Lung microvascular endothelial cell (primary cell): Measurements from ENCODE around the gene TMEM41B. TPM values are rescaled to one million over a fixed set of nuclear protein-coding genes. Genes with fewer than 3 reads are reported as not detected.
"Not testable (repeated sequence)": the region's sequence is repeated elsewhere in the genome, so short reads cannot be mapped to it uniquely, and the experiment has no call there.

Experiments
- DNase-seq, 2 donors: peaks; one replicate each; pipeline versions ENCODE4 v3.0.0 to v3.0.0-alpha.2; 2010; ENCODE audit warnings: low read depth in 2 of 2
- total RNA-seq: library from RNA; depleted of rRNA; stranded (reverse); fragments of >200 nt; gene quantifications from 2 replicates; pipeline ENCODE4 v1.2.1, GENCODE V29; 2014

The TMEM41B gene
- total RNA-seq, 1 donor from 2014 or later: 49.0 TPM

DNA sequence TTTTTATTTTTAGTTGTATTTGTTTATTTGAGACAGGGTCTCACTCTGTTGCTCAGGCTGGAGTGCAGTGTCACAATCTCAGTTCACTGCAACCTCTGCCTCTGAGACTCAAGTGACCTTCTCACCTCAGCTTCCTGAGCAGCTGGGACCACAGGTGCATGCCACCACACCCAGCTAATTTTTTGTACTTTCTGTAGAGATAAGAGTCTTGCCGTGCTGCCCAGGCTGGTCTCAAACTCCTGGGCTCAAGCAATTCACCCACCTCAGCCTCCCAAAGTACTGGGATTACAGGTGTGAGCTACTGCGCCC lies 53.6 kb downstream of the TMEM41B start:
- DNase-seq: peak in 1 of 2 donors; percentile 25

DNA sequence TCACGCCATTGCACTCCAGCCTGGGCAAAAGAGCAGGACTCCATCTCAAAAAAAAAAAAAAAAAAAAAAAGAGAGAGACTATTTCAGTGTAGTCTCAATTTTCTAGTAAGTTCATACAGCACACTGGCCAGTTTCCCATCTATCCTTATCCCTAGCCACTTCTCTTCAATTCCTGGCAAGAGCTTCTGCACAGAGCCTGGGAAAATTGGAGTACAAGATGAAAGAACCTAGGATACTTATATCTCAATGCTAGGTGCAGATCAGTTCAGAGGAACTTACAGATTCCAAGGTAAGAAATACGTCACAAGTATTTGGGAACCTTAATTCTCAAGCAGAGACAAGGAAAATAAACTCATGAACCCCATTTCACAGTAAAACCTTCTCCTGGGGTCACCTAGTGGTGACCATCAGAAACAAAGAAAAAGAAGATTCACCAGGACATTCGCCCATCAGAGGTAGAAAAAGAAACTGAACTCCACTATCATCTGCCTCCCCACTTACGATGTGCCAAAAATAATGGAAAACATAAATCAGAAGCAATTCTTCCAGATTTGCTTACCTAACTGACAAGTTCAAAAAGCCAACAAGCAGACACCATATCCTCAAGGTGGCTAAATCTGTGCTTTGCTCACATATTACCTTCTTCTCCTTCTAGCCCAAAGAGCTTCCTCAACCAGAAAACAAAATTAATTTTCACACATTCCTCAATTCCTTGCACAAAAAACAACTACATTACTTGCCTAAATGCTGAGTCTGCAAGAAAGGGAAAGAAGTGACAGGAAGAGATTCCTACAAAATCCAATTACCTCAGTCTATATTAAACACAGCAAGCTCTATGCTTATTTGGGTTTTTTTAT lies 54.2 kb downstream of the TMEM41B start:
- peak; percentile 5 to 40 for DNase-seq

DNA sequence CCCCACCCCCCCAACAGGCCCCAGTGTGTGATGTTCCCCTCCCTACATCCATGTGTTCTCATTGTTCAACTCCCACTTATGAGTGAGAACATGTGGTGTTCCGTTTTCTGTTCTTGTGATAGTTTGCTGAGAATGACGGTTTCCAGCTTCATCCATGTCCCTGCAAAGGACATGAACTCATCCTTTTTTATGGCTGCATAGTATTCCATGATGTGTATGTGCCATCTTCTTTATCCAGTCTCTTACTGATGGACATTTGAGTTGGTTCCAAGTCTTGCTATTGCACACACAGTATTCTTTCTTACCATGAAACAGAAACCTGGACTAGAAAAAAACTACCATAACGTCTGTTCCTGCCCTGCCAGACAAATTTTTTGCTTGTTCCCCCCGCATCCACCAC lies 56.1 kb downstream of the TMEM41B start:
- not testable (repeated sequence) for DNase-seq

DNA sequence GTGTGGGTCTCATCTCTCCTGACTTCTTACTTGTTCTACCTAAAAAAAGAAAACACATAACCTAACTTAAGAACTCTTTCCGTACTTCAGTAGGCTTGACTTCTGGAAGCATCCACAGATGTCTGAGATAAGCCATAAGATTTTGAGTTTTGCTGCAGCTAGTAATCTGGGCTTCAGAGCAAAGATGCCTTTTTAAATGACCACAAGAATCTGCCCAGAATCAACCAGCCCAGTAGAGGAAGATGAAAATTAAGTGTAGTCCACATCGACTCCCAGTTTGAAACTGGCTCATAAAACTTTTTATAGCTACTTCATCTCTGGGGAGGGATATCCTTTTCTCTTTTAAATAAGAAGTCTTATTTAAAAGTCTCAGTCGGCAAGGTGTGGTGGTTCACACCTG lies 60.0 kb downstream of the TMEM41B start:
- DNase-seq: no peak

DNA sequence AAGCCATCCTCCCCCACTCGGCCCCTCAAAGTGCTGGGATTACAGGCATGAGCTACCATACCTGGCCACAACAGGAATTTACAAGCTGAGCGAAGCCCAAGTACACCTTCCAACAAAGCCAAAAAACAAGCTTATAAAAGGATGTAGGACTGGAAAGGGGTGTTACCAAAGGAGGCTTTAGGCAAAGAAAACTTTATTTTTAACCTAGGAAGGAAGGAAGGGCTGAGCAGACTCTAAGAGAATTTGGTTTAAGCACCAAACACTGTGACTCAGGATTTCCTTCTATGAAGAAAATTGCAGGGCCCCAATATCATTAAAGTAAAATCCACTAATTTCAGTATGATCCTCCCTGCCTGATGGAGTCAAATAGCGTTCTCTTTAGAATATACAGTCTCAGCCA lies 61.3 kb downstream of the TMEM41B start:
- peak; percentile 15 to 72 for DNase-seq

DNA sequence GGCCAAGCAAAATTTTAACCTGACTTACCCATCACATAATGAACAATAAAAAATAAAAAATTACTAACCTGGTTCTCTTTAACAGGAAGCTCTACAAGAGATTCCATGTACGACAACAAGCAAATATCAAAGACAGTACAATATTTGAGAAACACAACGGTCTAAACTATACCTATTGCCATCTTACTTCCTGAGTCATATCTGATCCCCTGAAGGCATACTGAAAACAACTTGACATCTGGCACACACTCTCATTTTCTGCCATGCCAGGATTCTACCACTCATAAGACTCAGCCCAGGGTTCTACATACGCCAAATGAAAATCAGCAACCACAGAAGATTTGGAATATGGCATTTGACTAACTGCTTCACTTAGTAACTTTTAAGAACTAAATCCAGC lies 63.1 kb downstream of the TMEM41B start:
- no peak for DNase-seq

DNA sequence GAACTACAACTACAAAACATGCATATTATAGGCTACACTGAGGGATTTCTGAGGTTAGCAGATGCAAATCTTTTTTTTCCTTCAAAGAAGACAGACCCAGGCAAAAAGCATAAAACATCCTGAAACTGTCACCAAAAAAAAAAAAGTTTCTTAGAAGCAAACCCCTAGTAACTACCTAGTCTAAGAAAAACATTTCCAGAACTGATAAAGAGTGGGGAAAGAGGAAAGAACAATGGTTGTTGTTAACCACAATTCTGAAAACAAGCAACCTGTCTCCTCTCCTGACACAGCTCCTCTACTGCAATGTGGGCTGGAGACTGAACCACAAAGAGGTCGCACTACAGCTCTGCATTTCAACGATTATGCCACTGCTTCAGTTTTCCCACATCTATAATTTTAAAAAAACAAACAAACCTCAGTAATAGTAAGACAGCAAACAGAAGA lies 64.2 kb downstream of the TMEM41B start:
- DNase-seq: peak; percentile 36 to 42

DNA sequence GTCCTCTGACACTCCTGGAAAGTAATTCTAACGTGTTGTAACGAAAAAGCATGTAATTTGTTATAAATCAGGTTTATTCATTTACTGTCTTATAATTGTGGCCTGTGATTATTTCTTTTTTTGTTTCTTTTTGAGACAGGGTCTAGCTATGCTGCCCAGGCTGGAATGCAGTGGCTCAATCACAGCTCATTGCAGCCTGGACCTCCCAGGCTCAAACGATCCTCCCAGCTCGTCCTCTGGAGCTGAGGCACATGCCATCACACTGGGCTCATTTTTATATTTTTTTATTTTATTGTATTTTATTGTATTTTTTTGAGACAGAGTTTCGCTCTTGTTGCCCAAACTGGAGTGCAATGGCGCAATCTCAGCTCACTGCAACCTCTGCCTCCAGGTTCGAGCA lies 65.1 kb downstream of the TMEM41B start:
- no peak for DNase-seq

DNA sequence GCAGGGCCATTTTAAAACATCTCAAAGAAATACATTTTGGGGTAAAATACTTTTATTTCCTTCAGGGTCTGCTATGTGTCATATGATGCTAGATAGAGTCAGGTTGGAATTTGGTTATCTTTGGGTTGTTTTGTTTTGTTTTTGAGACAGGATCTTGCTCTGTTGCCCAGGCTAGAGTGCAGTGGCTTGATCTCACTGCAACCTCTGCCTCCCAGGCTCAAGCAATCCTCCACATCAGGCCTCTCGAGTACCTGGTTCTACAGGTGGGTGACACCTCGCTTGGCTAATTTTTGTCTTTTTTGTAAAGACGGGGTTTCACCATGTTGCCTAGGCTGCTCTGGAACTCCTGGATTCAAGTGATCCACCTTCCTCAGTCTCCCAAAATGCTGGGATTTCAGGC lies 66.5 kb downstream of the TMEM41B start:
- DNase-seq: no peak

DNA sequence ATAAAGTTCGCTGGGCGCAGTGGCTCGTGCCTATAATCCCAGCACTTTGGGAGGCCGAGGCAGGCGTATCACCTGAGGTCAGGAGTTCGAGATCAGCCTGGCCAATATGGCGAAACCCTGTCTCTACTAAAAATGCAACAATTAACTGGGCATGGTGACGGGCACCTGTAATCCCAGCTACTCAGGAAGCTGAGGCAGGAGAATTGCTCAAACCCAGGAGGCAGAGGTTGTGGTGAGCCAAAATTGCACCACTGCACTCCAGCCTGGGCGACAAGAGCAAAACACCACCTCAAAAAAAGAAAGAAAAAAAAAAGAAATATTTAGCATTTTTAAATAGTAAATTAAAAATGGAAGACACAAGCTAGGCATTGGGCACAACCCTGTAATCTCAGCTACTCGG lies 78.2 kb downstream of the TMEM41B start:
- not testable (repeated sequence) for DNase-seq

DNA sequence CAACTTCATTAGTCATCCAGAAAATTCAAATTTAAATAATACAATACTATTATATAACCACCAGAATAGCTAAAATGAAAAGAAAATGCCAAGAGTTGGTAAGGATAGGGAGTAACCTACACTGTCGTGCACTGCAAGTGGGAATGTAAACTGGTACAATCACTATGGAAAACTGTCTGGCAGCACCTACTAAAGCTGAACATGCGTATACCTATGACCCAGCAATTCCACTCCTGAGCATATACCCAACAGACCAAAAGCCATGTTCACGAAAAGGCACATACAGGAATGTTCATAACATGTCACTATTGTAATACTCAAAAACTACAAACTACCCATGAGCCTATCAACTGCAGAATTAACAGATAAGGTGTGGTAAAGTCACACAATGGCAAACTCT lies 81.9 kb downstream of the TMEM41B start:
- DNase-seq: peak in 1 of 2 donors; percentile 45

DNA sequence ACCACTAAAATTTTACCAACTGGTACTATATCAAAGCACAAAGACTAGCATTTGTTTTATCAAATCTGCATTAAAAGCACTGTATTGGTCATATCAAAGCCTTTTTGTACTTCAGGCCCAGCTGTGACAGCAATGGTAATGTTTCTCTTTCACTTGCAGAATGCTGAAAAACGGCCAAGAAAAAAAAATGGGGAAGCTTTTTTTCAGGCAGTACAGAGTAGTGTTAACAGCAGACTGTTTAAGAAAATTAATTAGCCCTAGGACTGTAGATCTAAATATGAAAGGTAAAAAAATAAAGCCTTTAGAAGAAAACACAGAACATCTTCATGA lies 82.6 kb downstream of the TMEM41B start:
- peak; percentile 69 to 74 for DNase-seq

Other genes starting within 250 kb of the TMEM41B start
- 0.87 and 0.99 TPM in 2 replicates for gene SCUBE2, start 223.0 kb downstream of the TMEM41B start, total RNA-seq
- 94.1 and 114 TPM in 2 replicates for gene DENND5A, start 49.2 kb downstream of the TMEM41B start, total RNA-seq
- gene IPO7, start 70.1 kb upstream of the TMEM41B start, total RNA-seq: 84.8 and 90.5 TPM in 2 replicates
- 18.7 and 33.9 TPM in 2 replicates for gene ZNF143, start 146.4 kb upstream of the TMEM41B start, total RNA-seq